A673 (cell line): Measurements from ENCODE around the gene EEF2K.

Experiments
- EZH2 ChIP-seq: fragments of 200-600 bp; sonication (generic); IDR thresholded peaks from 2 replicates; pipeline ENCODE4 v1.6.1; 2017; ENCODE audit warnings: borderline replicate concordance, low read depth, mild to moderate bottlenecking, mixed read lengths, antibody characterized with exemption, low read length; ENCODE audit not compliant: poor library complexity, severe bottlenecking
- TF ChIP-seq, protein P1 (sequence below): fragments of 300-800, 200-600 bp; sonication (generic); conservative IDR thresholded peaks from 2 replicates; pipeline ENCODE4 v1.5.1; 2017; ENCODE audit warnings: low read depth, mild to moderate bottlenecking, antibody characterized with exemption, low read length, moderate library complexity, mixed read lengths

GRCh38 chr16:22318690-22319358 is 112.7 kb downstream of the EEF2K start:
- TF ChIP-seq, protein P1, sequence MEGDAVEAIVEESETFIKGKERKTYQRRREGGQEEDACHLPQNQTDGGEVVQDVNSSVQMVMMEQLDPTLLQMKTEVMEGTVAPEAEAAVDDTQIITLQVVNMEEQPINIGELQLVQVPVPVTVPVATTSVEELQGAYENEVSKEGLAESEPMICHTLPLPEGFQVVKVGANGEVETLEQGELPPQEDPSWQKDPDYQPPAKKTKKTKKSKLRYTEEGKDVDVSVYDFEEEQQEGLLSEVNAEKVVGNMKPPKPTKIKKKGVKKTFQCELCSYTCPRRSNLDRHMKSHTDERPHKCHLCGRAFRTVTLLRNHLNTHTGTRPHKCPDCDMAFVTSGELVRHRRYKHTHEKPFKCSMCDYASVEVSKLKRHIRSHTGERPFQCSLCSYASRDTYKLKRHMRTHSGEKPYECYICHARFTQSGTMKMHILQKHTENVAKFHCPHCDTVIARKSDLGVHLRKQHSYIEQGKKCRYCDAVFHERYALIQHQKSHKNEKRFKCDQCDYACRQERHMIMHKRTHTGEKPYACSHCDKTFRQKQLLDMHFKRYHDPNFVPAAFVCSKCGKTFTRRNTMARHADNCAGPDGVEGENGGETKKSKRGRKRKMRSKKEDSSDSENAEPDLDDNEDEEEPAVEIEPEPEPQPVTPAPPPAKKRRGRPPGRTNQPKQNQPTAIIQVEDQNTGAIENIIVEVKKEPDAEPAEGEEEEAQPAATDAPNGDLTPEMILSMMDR = peak; percentile 68
- TF ChIP-seq EZH2 = no peak
